ENCODE results near the gene MAP4K3. TPM values are rescaled to one million over a fixed set of nuclear protein-coding genes. Genes with fewer than 3 reads are reported as not detected.

Gene MAP4K3
- total and polyA plus RNA-seq, 3 donors from 2014 or later = 37.6 to 59.6 (median 58.8) TPM

- WGBS, 2 donors = 71 to 75% methylated on average over 10 of the region's 10 CpGs
- H3K27ac ChIP-seq = no peak overlapping the region
- H3K4me1 ChIP-seq = peaks cover 16% of the 10 kb centered on the region
- no peaks in the 10 kb centered on the region for H3K36me3 ChIP-seq (ENCODE audit: low read depth, missing control alignments)
- TF ChIP-seq CTCF (IDR thresholded peaks at IDR 0.05) = no peak
- TF ChIP-seq POLR2A (IDR thresholded peaks at IDR 0.05) = no peak
- H3K4me3 ChIP-seq = no peak overlapping the region
- DNase-seq = no peak
- intact Hi-C loops (cut with DNase I; ENCODE audit: low total_unique reads) = no loop called here
- H3K27me3 ChIP-seq = no peaks in the 10 kb centered on the region
- no peaks in the 10 kb centered on the region for H3K9me3 ChIP-seq
Measured at GRCh38 chr2:39411181-39411944, 25.7 kb downstream of the MAP4K3 start.

GRCh38 chr2:39409697-39410389 lies 27.2 kb downstream of the MAP4K3 start:
- Histone ChIP-seq H3K36me3 (ENCODE audit: low read depth, missing control alignments) (no peaks in the 10 kb centered on the region), H3K4me1 (peaks cover 12% of the 10 kb centered on the region), H3K27ac (no peak overlapping the region), H3K4me3 (no peak overlapping the region), H3K9me3 (no peaks in the 10 kb centered on the region), H3K27me3 (no peaks in the 10 kb centered on the region)
- intact Hi-C loops (cut with DNase I; ENCODE audit: low total_unique reads) = no loop called here
- TF ChIP-seq POLR2A (IDR thresholded peaks at IDR 0.05) = no peak
- no peak for TF ChIP-seq CTCF (IDR thresholded peaks at IDR 0.05)
- WGBS, 2 donors = 73 to 80% methylated on average over 3 of the region's 3 CpGs
- no peak for DNase-seq

GRCh38 chr2:39408351-39409136 lies 28.5 kb downstream of the MAP4K3 start:
- WGBS, 2 donors = 66 to 75% methylated on average over 3 of the region's 3 CpGs
- Histone ChIP-seq H3K36me3 (ENCODE audit: low read depth, missing control alignments) (no peaks in the 10 kb centered on the region), H3K27me3 (no peaks in the 10 kb centered on the region), H3K27ac (no peak overlapping the region), H3K4me1 (peaks cover 12% of the 10 kb centered on the region), H3K9me3 (no peaks in the 10 kb centered on the region), H3K4me3 (no peak overlapping the region)
- no peak for TF ChIP-seq POLR2A (IDR thresholded peaks at IDR 0.05)
- TF ChIP-seq CTCF (IDR thresholded peaks at IDR 0.05) = no peak
- no peak for DNase-seq
- intact Hi-C loops (cut with DNase I; ENCODE audit: low total_unique reads) = no loop called here

- DNase-seq = no peak
- H3K9me3 ChIP-seq = no peaks in the 10 kb centered on the region
- H3K36me3 ChIP-seq (ENCODE audit: low read depth, missing control alignments) = no peaks in the 10 kb centered on the region
- H3K4me1 ChIP-seq = peaks cover 12% of the 10 kb centered on the region
- TF ChIP-seq CTCF (IDR thresholded peaks at IDR 0.05) (no peak), POLR2A (IDR thresholded peaks at IDR 0.05) (no peak)
- no peaks in the 10 kb centered on the region for H3K27me3 ChIP-seq
- intact Hi-C loops (cut with DNase I; ENCODE audit: low total_unique reads) = no loop called here
- WGBS, 2 donors = 92 to 94% methylated on average over 3 of the region's 3 CpGs
- no peak overlapping the region for H3K27ac ChIP-seq
- H3K4me3 ChIP-seq = no peak overlapping the region
Measured at GRCh38 chr2:39407516-39408296, 29.4 kb downstream of the MAP4K3 start.
